Measurements from ENCODE around the gene BMX.

The BMX gene

GRCh38 chrX:15493118-15493962, 7.3 kb upstream of the BMX start, which contains the start of gene PIR:
TSS of gene PIR (minus strand) at chrX:15493333. CDS start at chrX:15491257, 2,076 bp downstream.
- no peak for DNase-seq (ENCODE audit: low read depth)

GRCh38 chrX:15495801-15496200, 4.8 kb upstream of the BMX start:
- no peak overlapping the region for H3K4me3 ChIP-seq (ENCODE audit: low read length)
- DNase-seq (ENCODE audit: low read depth) = no peak
- TF ChIP-seq, protein P1, sequence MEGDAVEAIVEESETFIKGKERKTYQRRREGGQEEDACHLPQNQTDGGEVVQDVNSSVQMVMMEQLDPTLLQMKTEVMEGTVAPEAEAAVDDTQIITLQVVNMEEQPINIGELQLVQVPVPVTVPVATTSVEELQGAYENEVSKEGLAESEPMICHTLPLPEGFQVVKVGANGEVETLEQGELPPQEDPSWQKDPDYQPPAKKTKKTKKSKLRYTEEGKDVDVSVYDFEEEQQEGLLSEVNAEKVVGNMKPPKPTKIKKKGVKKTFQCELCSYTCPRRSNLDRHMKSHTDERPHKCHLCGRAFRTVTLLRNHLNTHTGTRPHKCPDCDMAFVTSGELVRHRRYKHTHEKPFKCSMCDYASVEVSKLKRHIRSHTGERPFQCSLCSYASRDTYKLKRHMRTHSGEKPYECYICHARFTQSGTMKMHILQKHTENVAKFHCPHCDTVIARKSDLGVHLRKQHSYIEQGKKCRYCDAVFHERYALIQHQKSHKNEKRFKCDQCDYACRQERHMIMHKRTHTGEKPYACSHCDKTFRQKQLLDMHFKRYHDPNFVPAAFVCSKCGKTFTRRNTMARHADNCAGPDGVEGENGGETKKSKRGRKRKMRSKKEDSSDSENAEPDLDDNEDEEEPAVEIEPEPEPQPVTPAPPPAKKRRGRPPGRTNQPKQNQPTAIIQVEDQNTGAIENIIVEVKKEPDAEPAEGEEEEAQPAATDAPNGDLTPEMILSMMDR (conservative IDR thresholded peaks at IDR 0.05; ENCODE audit: low read depth, low read length) = no peak

More at GRCh38 chrX:15493118-15493962, 7.3 kb upstream of the BMX start, which contains the start of gene PIR:
- H3K4me3 ChIP-seq (ENCODE audit: low read length) = peak within 1 kb of the TSS; percentile 63
- TF ChIP-seq, protein P1 (conservative IDR thresholded peaks at IDR 0.05; ENCODE audit: low read depth, low read length) = peak; percentile 59

GRCh38 chrX:15496824-15497223, 3.8 kb upstream of the BMX start:
- TF ChIP-seq, protein P1 (conservative IDR thresholded peaks at IDR 0.05; ENCODE audit: low read depth, low read length) = no peak
- no peak overlapping the region for H3K4me3 ChIP-seq (ENCODE audit: low read length)
- no peak for DNase-seq (ENCODE audit: low read depth)

GRCh38 chrX:15497865-15498264, 2.7 kb upstream of the BMX start:
- TF ChIP-seq, protein P1 (conservative IDR thresholded peaks at IDR 0.05; ENCODE audit: low read depth, low read length) = peak; percentile 73
- no peak overlapping the region for H3K4me3 ChIP-seq (ENCODE audit: low read length)
- no peak for DNase-seq (ENCODE audit: low read depth)

DNA sequence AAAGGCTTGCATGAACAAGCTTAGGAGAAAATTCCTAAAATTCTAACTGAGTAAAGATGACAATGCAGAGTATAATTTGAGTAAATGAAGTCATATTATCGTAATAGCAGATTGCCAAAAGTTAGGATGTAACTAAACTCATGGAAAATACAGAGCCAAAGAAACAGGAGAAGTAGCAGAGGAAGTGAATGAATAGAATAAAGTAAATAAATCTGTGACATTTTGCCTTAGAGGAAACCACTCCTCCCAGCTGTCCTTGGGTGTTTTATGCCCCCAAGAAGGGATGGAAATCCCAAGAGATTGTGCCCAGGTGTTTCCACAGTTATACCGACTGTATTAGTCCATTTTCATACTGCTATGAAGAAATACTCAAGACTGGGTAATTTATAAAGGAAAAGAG, 1.9 kb upstream of the BMX start:
- no peak for DNase-seq (ENCODE audit: low read depth)
- TF ChIP-seq, protein P1 (conservative IDR thresholded peaks at IDR 0.05; ENCODE audit: low read depth, low read length) = no peak
- no peak overlapping the region for H3K4me3 ChIP-seq (ENCODE audit: low read length)

DNA sequence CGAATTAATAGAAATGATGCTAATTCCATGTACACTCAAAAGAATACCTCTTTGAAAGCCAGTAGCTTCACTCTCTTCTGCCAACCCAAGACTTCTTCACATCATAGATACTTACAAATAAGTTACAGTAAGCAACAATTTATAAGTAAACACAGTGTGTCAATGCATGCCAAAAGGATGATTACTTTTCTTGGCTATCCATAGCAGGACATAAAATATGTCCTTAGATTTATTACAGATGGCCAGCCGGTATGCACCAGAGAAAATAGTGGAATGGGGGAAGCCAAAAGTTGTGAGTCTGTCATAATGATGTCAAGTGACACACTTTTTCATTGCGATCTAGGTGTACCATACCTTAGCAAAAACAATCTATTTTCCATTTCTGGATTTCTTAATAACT, 631 bp upstream of the BMX start:
- no peak for DNase-seq (ENCODE audit: low read depth)
- TF ChIP-seq, protein P1 (conservative IDR thresholded peaks at IDR 0.05; ENCODE audit: low read depth, low read length) = no peak
- no peak overlapping the region for H3K4me3 ChIP-seq (ENCODE audit: low read length)

DNA sequence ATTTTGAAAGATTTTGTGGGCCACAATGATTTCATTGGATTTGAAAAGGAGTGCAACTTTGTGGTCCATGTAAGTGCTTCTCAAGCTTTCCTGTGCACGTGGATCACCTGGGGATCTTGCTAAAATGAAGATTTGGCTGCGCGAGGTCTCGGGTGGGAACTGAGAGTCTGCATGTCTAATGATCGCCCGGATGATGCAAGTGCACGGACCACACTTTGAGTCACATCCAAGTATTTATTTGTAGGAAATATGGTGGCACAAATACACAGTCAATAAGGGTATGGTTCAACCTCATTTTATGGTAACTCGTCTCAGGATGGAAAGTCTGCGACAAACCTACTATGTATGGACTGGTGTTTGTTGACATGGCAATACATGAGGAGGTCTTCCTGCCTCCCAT, 899 bp downstream of the BMX start:
- TF ChIP-seq, protein P1 (conservative IDR thresholded peaks at IDR 0.05; ENCODE audit: low read depth, low read length) = no peak
- no peak overlapping the region for H3K4me3 ChIP-seq (ENCODE audit: low read length)
- DNase-seq (ENCODE audit: low read depth) = no peak

Measured in retinal pigment epithelial cell (primary cell).